Suprapubic skin (tissue), 4 donors: ENCODE measurements around the gene ZMYND19. TPM values are rescaled to one million over a fixed set of nuclear protein-coding genes. Genes with fewer than 3 reads are reported as not detected.

Experiments
- DNase-seq, 2 donors: peaks; one replicate each; pipeline ENCODE4 v3.0.0-alpha.2; 2019; ENCODE audit warnings: low spot score in 2 of 2
- H3K27ac ChIP-seq: fragments of 200-600 bp; sonication (generic); one replicate; pipeline ENCODE4 v1.5.1; 2019
- H3K27me3 ChIP-seq: fragments of 200-600 bp; sonication (generic); one replicate; pipeline ENCODE4 v1.5.1; 2019
- H3K36me3 ChIP-seq: fragments of 200-600 bp; sonication (generic); one replicate; pipeline ENCODE4 v1.5.1; 2019
- H3K4me1 ChIP-seq: fragments of 200-600 bp; sonication (generic); one replicate; pipeline ENCODE4 v1.5.1; 2019
- H3K4me3 ChIP-seq: fragments of 200-600 bp; sonication (generic); one replicate; pipeline ENCODE4 v1.5.1; 2019; ENCODE audit warnings: mild to moderate bottlenecking
- H3K9me3 ChIP-seq: fragments of 200-600 bp; sonication (generic); one replicate; pipeline ENCODE4 v1.5.1; 2019
- CTCF ChIP-seq, 2 donors: fragments of 200-600 bp in 1 of 2; fragments of 450-650 bp in 1 of 2; sonication (generic) in 1 of 2; IDR thresholded peaks; one replicate each; pipeline ENCODE4 v1.5.1; 2016 to 2019; ENCODE audit warnings: antibody characterized with exemption in 2 of 2, mild to moderate bottlenecking in 1 of 2, moderate library complexity in 1 of 2
- EP300 ChIP-seq: sonication (generic); formaldehyde crosslinking; IDR thresholded peaks from one replicate; pipeline ENCODE4 v1.6.1; 2017; ENCODE audit warnings: antibody characterized with exemption
- POLR2A ChIP-seq, 2 donors: fragments of 450-650 bp; IDR thresholded peaks; one replicate each; pipeline ENCODE4 v1.6.1; 2017; ENCODE audit warnings: antibody characterized with exemption in 2 of 2, mild to moderate bottlenecking in 2 of 2, moderate library complexity in 2 of 2
- POLR2AphosphoS5 ChIP-seq, 3 donors: sonication (generic); formaldehyde crosslinking; IDR thresholded peaks; one replicate each; pipeline ENCODE4 v1.6.1; 2017; ENCODE audit warnings: antibody characterized with exemption in 3 of 3
- WGBS: methylation state at CpG from one replicate; pipeline ENCODE4 v1.1.5; 2018; 5-methylcytosine and 5-hydroxymethylcytosine counted together
- total RNA-seq, 4 donors: library from RNA; depleted of rRNA; stranded (reverse); fragments of >200 nt; gene quantifications; one replicate each; pipeline ENCODE4 v1.1.0, GENCODE V29; 2016

The ZMYND19 gene
- total RNA-seq, 4 donors from 2014 or later = 19.2 to 39.4 (median 28.3) TPM

- peak in 1 of 2 donors; percentile 88 for DNase-seq
- Histone ChIP-seq H3K9me3 (no peaks in the 10 kb centered on the region), H3K27ac (peak within 1 kb of the TSS; percentile 93), H3K27me3 (no peaks in the 10 kb centered on the region), H3K36me3 (peaks cover 24% of the 10 kb centered on the region), H3K4me3 (peak within 1 kb of the TSS; percentile 80), H3K4me1 (peaks cover 56% of the 10 kb centered on the region)
- 0% methylated on average over 22 of the region's 94 CpGs for WGBS
- TF ChIP-seq POLR2A (IDR thresholded peaks at IDR 0.05) (peak in 1 of 2 donors; percentile 50), CTCF (IDR thresholded peaks at IDR 0.05) (no peak), EP300 (no peak), POLR2AphosphoS5 (IDR thresholded peaks at IDR 0.05) (peak in 2 of 3 donors; percentile 24 to 59)
Measured at GRCh38 chr9:137618105-137619067, 28.1 kb upstream of the ZMYND19 start, which contains the start of gene EHMT1. Gene EHMT1, plus strand, starts transcription at chr9:137619005. Its CDS starts 24 bp downstream, at chr9:137619029.

- Histone ChIP-seq H3K4me3 (no peak overlapping the region), H3K36me3 (peaks cover 24% of the 10 kb centered on the region), H3K9me3 (no peaks in the 10 kb centered on the region), H3K27ac (peak overlapping the region; percentile 56), H3K4me1 (peaks cover 66% of the 10 kb centered on the region), H3K27me3 (no peaks in the 10 kb centered on the region)
- no peak for DNase-seq
- WGBS = no CpG with 5 or more reads among the region's 19 CpGs
- TF ChIP-seq CTCF (IDR thresholded peaks at IDR 0.05) (no peak), EP300 (no peak)
Measured at GRCh38 chr9:137615387-137615871, 25.1 kb upstream of the ZMYND19 start.

- peaks cover 24% of the 10 kb centered on the region for H3K36me3 ChIP-seq
- WGBS = 86% methylated on average over 18 of the region's 25 CpGs
- no peak for TF ChIP-seq CTCF (IDR thresholded peaks at IDR 0.05)
- TF ChIP-seq POLR2AphosphoS5 (IDR thresholded peaks at IDR 0.05) = no peak
- H3K9me3 ChIP-seq = no peaks in the 10 kb centered on the region
- no peak for DNase-seq
- H3K4me3 ChIP-seq = no peak overlapping the region
- H3K27me3 ChIP-seq = no peaks in the 10 kb centered on the region
- peak overlapping the region; percentile 56 for H3K27ac ChIP-seq
- H3K4me1 ChIP-seq = peaks cover 60% of the 10 kb centered on the region
Measured at GRCh38 chr9:137614631-137615386, 24.5 kb upstream of the ZMYND19 start.

GRCh38 chr9:137613738-137614523 is 23.6 kb upstream of the ZMYND19 start:
- 90% methylated on average over 15 of the region's 27 CpGs for WGBS

More at GRCh38 chr9:137613738-137614523, 23.6 kb upstream of the ZMYND19 start:
- Histone ChIP-seq H3K4me3 (no peak overlapping the region), H3K27ac (peak overlapping the region; percentile 85), H3K4me1 (peaks cover 57% of the 10 kb centered on the region), H3K36me3 (peaks cover 24% of the 10 kb centered on the region), H3K27me3 (no peaks in the 10 kb centered on the region), H3K9me3 (no peaks in the 10 kb centered on the region)
- no peak for TF ChIP-seq EP300
- TF ChIP-seq POLR2AphosphoS5 (IDR thresholded peaks at IDR 0.05) = no peak
- no peak for TF ChIP-seq POLR2A (IDR thresholded peaks at IDR 0.05)
- no peak for TF ChIP-seq CTCF (IDR thresholded peaks at IDR 0.05)
- no peak for DNase-seq
